Spleen (tissue), 7 donors: ENCODE results near the gene RET.

Experiments used
- POLR2A ChIP-seq, 3 donors: fragments of 450-650 bp; IDR thresholded peaks; one replicate each; pipeline ENCODE4 v1.5.1; 2017; ENCODE audit warnings: antibody characterized with exemption in 3 of 3, mild to moderate bottlenecking in 1 of 3
- POLR2AphosphoS5 ChIP-seq, 3 donors: sonication (generic); formaldehyde crosslinking; IDR thresholded peaks; one replicate each; pipeline ENCODE4 v1.5.1; 2017; ENCODE audit warnings: antibody characterized with exemption in 3 of 3
- TF ChIP-seq, protein P1 (sequence below), 11 experiments: fragments of 200-600 bp in 7 of 11; fragments of 450-650 bp in 4 of 11; sonication (generic) in 4 of 11; IDR thresholded peaks in 8 of 11; conservative IDR thresholded peaks in 3 of 11; 1 replicate in 7 of 11; 2 replicates in 4 of 11; pipeline versions ENCODE4 v1.4.0 to v1.8.0; 2016 to 2021; ENCODE audit warnings: antibody characterized with exemption in 11 of 11, inconsistent platforms in 4 of 11, mild to moderate bottlenecking in 1 of 11
- donor health status: DM: no; HTN: no; CAD: no; lungs with moderate emphysema.
- donor health status: DM: no; HTN: no; CAD: no.
- donor health status: DM: no; HTN: no; CAD: no.

DNA sequence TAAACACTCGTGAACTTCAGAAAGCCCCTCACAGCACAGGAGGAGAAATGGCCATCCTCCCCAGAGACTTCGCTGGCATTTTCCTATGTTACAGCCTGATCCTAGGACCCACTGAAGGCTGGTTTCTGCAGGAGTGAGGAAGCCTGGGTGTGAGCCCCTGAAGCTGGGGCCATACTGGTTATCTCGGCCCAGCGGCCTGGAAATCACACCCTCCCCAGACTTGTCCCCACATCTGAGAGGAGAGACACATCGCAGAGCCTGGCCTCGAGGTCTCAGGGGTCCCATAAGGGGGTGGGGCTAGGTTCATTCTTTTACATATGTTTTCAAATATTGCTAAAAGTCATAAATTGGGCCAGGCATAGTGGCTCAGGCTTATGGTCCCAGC is 17.5 kb upstream of the RET start:
- TF ChIP-seq, protein P1, sequence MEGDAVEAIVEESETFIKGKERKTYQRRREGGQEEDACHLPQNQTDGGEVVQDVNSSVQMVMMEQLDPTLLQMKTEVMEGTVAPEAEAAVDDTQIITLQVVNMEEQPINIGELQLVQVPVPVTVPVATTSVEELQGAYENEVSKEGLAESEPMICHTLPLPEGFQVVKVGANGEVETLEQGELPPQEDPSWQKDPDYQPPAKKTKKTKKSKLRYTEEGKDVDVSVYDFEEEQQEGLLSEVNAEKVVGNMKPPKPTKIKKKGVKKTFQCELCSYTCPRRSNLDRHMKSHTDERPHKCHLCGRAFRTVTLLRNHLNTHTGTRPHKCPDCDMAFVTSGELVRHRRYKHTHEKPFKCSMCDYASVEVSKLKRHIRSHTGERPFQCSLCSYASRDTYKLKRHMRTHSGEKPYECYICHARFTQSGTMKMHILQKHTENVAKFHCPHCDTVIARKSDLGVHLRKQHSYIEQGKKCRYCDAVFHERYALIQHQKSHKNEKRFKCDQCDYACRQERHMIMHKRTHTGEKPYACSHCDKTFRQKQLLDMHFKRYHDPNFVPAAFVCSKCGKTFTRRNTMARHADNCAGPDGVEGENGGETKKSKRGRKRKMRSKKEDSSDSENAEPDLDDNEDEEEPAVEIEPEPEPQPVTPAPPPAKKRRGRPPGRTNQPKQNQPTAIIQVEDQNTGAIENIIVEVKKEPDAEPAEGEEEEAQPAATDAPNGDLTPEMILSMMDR (IDR thresholded peaks at IDR 0.05 in 8 of 11, conservative IDR thresholded peaks at IDR 0.05 in 3 of 11), result no peak
- no peak for TF ChIP-seq POLR2A (IDR thresholded peaks at IDR 0.05)
- no peak for TF ChIP-seq POLR2AphosphoS5 (IDR thresholded peaks at IDR 0.05)
